ENCODE data around the gene GPRC5C. TPM values are rescaled to one million over a fixed set of nuclear protein-coding genes. Genes with fewer than 3 reads are reported as not detected.

GPRC5C gene
- total and polyA plus RNA-seq, 2 of the 8 experiments (the other 6 are each of a cell fraction or from before 2014, with no cell fraction given), result 18.3 to 55.8 TPM

- Histone ChIP-seq H2BK120ac (replicated peaks; ENCODE audit: low read depth, low read length) (no peak overlapping the region), H3K4me2 (ENCODE audit: insufficient read depth in 1 of 2, low read depth in 2 of 2, low read length in 2 of 2) (peak overlapping the region; percentile 55 to 58), H2BK15ac (ENCODE audit: low read length) (peak overlapping the region; percentile 37; the same call in 1 of the 2 replicates)
Observed at GRCh38 chr17:74404218-74404617, 27.7 kb upstream of the GPRC5C start.

More at GRCh38 chr17:74404218-74404617, 27.7 kb upstream of the GPRC5C start:
- H3K23ac ChIP-seq (ENCODE audit: insufficient read length), result no peak overlapping the region
- no peaks in the 10 kb centered on the region for H3K9me3 ChIP-seq (ENCODE audit: insufficient read depth in 2 of 2, low read depth in 1 of 2, low read length in 1 of 2)
- H3K27ac ChIP-seq (ENCODE audit: low read depth, low read length), result peak overlapping the region; percentile 58
- FAIRE-seq, result no peak
- H3K4me3 ChIP-seq (ENCODE audit: extremely low read depth in 1 of 4, insufficient read depth in 2 of 4, low read depth in 3 of 4, low read length in 4 of 4), result peak overlapping the region in 1 of 4 experiments; percentile 37; a peak in 4 of 8 replicates
- WGBS, 2 experiments (ENCODE audit: extremely low coverage in 1 of 2, insufficient coverage in 1 of 2, insufficient read length in 1 of 2, insufficient replicate concordance in 2 of 2, low coverage in 1 of 2, low lambda C conversion rate in 2 of 2, missing lambda C conversion rate in 1 of 2), result 31% methylated on average over 7 of the region's 7 CpGs; no CpG with 5 or more reads in 1 of the 2 experiments
- H2BK12ac ChIP-seq (ENCODE audit: low read depth, low read length), result peak overlapping the region; percentile 86
- no peak overlapping the region for H3K9ac ChIP-seq (replicated peaks in 1 of 4; ENCODE audit: extremely low read depth in 1 of 4, low read depth in 3 of 4, low read length in 3 of 4)
- no peaks in the 10 kb centered on the region for H3K36me3 ChIP-seq (ENCODE audit: control insufficient read depth in 2 of 4, insufficient read depth in 4 of 4, low read length in 3 of 4)
- no peaks in the 10 kb centered on the region for H3K79me1 ChIP-seq (ENCODE audit: low read depth, low read length)
- no peaks in the 10 kb centered on the region for H3K79me2 ChIP-seq (ENCODE audit: control insufficient read depth in 1 of 2, insufficient read depth in 2 of 2, low read length in 2 of 2)
- peak overlapping the region; percentile 88 for H2AFZ ChIP-seq (ENCODE audit: low read length)
- POLR2A ChIA-PET (ENCODE audit: partially characterized antibody), result interaction anchor here (0.7 to 1.2 kb wide), 3 partner anchors 9 to 48 kb away, joined by 3 to 6 read pairs (median 3); no protein-coding TSS in a partner anchor
- H4K20me1 ChIP-seq (replicated peaks in 1 of 2; ENCODE audit: control insufficient read depth in 1 of 2, insufficient read depth in 2 of 2, low read length in 2 of 2), result no peaks in the 10 kb centered on the region
- peak overlapping the region; percentile 13 for H4K5ac ChIP-seq (ENCODE audit: insufficient read length, low read depth, low read length)
- peak overlapping the region; percentile 90 for H2BK20ac ChIP-seq (ENCODE audit: low read length)
- peaks cover 3 to 17% (median 14%) of the 10 kb centered on the region in 4 experiments for H3K4me1 ChIP-seq (replicated peaks in 1 of 4; ENCODE audit: control insufficient read depth in 3 of 4, insufficient read depth in 4 of 4, low read length in 3 of 4)
- peak overlapping the region; percentile 34; the same call in 1 of the 2 replicates for H3K18ac ChIP-seq (ENCODE audit: extremely low read depth, low read length)
- peak overlapping the region; percentile 69 for H4K91ac ChIP-seq (replicated peaks; ENCODE audit: insufficient read length, low read length)
- peak overlapping the region; percentile 84; the same call in 1 of the 2 replicates for H2BK5ac ChIP-seq (ENCODE audit: low read depth, low read length)
- H4K8ac ChIP-seq (ENCODE audit: extremely low read depth, insufficient read depth, low read length), result peak overlapping the region; percentile 85; the same call in 1 of the 2 replicates
- DNase-seq (ENCODE audit: low read depth in 1 of 2, low spot score in 2 of 2), result peak; percentile 43 to 62
- no peak overlapping the region for H3K14ac ChIP-seq (ENCODE audit: insufficient read length)
- no peaks in the 10 kb centered on the region; the same call in 1 of the 2 replicates for H3K23me2 ChIP-seq (ENCODE audit: low read depth, low read length)
- TF ChIP-seq KDM1A (IDR thresholded peaks at IDR 0.05; ENCODE audit: borderline replicate concordance, low read length) (no peak), RXRA (IDR thresholded peaks at IDR 0.05; ENCODE audit: insufficient read depth, low read depth, low read length) (no peak), CHD2 (IDR thresholded peaks at IDR 0.05; ENCODE audit: low read length) (no peak), RNF2 (IDR thresholded peaks at IDR 0.05; ENCODE audit: borderline replicate concordance, low read depth, low read length, missing control alignments, poor library complexity, severe bottlenecking) (no peak), ASH2L (IDR thresholded peaks at IDR 0.05; ENCODE audit: low read length) (peak; percentile 26), CBX8 (IDR thresholded peaks at IDR 0.05; ENCODE audit: borderline replicate concordance, low read depth, low read length) (no peak), TEAD4 (IDR thresholded peaks at IDR 0.05; ENCODE audit: low read depth, low read length) (0 out of 2 replicates have a peak, but pooled peaks have one; percentile 10)
- peak overlapping the region; percentile 3; the same call in 1 of the 2 replicates for H2AK5ac ChIP-seq (ENCODE audit: low read depth, low read length)
- no peaks in the 10 kb centered on the region for H3K27me3 ChIP-seq (replicated peaks in 1 of 4; ENCODE audit: control insufficient read depth in 3 of 4, extremely low read depth in 1 of 4, insufficient read depth in 3 of 4, low read length in 3 of 4)
- CTCF ChIA-PET (ENCODE audit: partially characterized antibody), result interaction anchor here (0.6 to 7.4 kb wide), 15 partner anchors 8 to 440 kb away, joined by 3 to 47 read pairs (median 3); no protein-coding TSS in a partner anchor
- no peak overlapping the region for H3K56ac ChIP-seq (replicated peaks; ENCODE audit: insufficient read length, low read depth, low read length)
- peak overlapping the region; percentile 65 for H3K4ac ChIP-seq (replicated peaks; ENCODE audit: insufficient read length, low read depth, low read length)
